ENCODE data around the gene ASB6. TPM values are rescaled to one million over a fixed set of nuclear protein-coding genes. Genes with fewer than 3 reads are reported as not detected.

ASB6 gene
- total and polyA plus RNA-seq, 2 of the 13 experiments (the other 11 are each of a cell fraction or from before 2014, with no cell fraction given): 8.2 to 8.4 TPM

- TF ChIP-seq PHB2 (IDR thresholded peaks at IDR 0.05; ENCODE audit: partially characterized antibody) (no peak), NONO (IDR thresholded peaks at IDR 0.05) (no peak), NONO (CRISPR knock-in tag; conservative IDR thresholded peaks at IDR 0.05) (peak; percentile 92), E2F5 (CRISPR knock-in tag; conservative IDR thresholded peaks at IDR 0.05) (peak; percentile 47; the same call in 1 of the 2 replicates), NR1H2 (CRISPR knock-in tag; IDR thresholded peaks at IDR 0.05; ENCODE audit: borderline replicate concordance, low read depth) (no peak), TIGD3 (CRISPR knock-in tag; IDR thresholded peaks at IDR 0.05; ENCODE audit: borderline replicate concordance) (no peak), ZNF644 (CRISPR knock-in tag; IDR thresholded peaks at IDR 0.05; ENCODE audit: low read depth) (no peak), FOSL2 (CRISPR knock-in tag; IDR thresholded peaks at IDR 0.05) (peak; percentile 62; the same call in 1 of the 2 replicates), ZNF326 (CRISPR knock-in tag; IDR thresholded peaks at IDR 0.05; ENCODE audit: borderline replicate concordance) (no peak), ZNF136 (CRISPR knock-in tag; IDR thresholded peaks at IDR 0.05; ENCODE audit: low read depth) (no peak; the same call in 1 of the 2 replicates), SOX6 (IDR thresholded peaks at IDR 0.05) (no peak), SOX6 (CRISPR knock-in tag; IDR thresholded peaks at IDR 0.05) (peak; percentile 92), IKZF1 (IDR thresholded peaks at IDR 0.05) (no peak), ZNF567 (CRISPR knock-in tag; IDR thresholded peaks at IDR 0.05; ENCODE audit: borderline replicate concordance) (no peak), HOXA7 (CRISPR knock-in tag; IDR thresholded peaks at IDR 0.05) (no peak), ZNF160 (CRISPR knock-in tag; IDR thresholded peaks at IDR 0.05) (no peak; the same call in 1 of the 2 replicates)
- TF ChIP-seq, protein P1, sequence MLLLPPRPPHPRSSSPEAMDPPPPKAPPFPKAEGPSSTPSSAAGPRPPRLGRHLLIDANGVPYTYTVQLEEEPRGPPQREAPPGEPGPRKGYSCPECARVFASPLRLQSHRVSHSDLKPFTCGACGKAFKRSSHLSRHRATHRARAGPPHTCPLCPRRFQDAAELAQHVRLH (CRISPR knock-in tag; IDR thresholded peaks at IDR 0.05; ENCODE audit: borderline replicate concordance, low read depth): no peak; the same call in 1 of the 2 replicates
- TF ChIP-seq, protein P2, sequence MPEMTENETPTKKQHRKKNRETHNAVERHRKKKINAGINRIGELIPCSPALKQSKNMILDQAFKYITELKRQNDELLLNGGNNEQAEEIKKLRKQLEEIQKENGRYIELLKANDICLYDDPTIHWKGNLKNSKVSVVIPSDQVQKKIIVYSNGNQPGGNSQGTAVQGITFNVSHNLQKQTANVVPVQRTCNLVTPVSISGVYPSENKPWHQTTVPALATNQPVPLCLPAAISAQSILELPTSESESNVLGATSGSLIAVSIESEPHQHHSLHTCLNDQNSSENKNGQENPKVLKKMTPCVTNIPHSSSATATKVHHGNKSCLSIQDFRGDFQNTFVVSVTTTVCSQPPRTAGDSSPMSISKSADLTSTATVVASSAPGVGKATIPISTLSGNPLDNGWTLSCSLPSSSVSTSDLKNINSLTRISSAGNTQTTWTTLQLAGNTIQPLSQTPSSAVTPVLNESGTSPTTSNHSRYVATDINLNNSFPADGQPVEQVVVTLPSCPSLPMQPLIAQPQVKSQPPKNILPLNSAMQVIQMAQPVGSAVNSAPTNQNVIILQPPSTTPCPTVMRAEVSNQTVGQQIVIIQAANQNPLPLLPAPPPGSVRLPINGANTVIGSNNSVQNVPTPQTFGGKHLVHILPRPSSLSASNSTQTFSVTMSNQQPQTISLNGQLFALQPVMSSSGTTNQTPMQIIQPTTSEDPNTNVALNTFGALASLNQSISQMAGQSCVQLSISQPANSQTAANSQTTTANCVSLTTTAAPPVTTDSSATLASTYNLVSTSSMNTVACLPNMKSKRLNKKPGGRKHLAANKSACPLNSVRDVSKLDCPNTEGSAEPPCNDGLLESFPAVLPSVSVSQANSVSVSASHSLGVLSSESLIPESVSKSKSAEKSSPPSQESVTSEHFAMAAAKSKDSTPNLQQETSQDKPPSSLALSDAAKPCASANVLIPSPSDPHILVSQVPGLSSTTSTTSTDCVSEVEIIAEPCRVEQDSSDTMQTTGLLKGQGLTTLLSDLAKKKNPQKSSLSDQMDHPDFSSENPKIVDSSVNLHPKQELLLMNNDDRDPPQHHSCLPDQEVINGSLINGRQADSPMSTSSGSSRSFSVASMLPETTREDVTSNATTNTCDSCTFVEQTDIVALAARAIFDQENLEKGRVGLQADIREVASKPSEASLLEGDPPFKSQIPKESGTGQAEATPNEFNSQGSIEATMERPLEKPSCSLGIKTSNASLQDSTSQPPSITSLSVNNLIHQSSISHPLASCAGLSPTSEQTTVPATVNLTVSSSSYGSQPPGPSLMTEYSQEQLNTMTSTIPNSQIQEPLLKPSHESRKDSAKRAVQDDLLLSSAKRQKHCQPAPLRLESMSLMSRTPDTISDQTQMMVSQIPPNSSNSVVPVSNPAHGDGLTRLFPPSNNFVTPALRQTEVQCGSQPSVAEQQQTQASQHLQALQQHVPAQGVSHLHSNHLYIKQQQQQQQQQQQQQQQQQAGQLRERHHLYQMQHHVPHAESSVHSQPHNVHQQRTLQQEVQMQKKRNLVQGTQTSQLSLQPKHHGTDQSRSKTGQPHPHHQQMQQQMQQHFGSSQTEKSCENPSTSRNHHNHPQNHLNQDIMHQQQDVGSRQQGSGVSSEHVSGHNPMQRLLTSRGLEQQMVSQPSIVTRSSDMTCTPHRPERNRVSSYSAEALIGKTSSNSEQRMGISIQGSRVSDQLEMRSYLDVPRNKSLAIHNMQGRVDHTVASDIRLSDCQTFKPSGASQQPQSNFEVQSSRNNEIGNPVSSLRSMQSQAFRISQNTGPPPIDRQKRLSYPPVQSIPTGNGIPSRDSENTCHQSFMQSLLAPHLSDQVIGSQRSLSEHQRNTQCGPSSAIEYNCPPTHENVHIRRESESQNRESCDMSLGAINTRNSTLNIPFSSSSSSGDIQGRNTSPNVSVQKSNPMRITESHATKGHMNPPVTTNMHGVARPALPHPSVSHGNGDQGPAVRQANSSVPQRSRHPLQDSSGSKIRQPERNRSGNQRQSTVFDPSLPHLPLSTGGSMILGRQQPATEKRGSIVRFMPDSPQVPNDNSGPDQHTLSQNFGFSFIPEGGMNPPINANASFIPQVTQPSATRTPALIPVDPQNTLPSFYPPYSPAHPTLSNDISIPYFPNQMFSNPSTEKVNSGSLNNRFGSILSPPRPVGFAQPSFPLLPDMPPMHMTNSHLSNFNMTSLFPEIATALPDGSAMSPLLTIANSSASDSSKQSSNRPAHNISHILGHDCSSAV (CRISPR knock-in tag; IDR thresholded peaks at IDR 0.05; ENCODE audit: borderline replicate concordance): no peak
These were observed 44.4 kb downstream of the ASB6 start (continued) for GRCh38 chr9:129597355-129598088.
